Neuron (in vitro differentiated cells): Measurements from ENCODE around the gene FOXF1.

ENCODE experiments used
- H2AFZ ChIP-seq: one replicate; pipeline ENCODE4 v1.6.1; 2013; ENCODE audit warnings: low read depth, mild to moderate bottlenecking, inconsistent platforms, low read length, moderate library complexity
- H3K27me3 ChIP-seq: one replicate; pipeline ENCODE4 v1.6.1; 2013; ENCODE audit warnings: low read length; ENCODE audit not compliant: insufficient read depth
- H3K36me3 ChIP-seq: one replicate; pipeline ENCODE4 v1.6.1; 2013; ENCODE audit warnings: low read length; ENCODE audit not compliant: insufficient read depth
- H3K4me1 ChIP-seq: one replicate; pipeline ENCODE4 v1.6.1; 2013; ENCODE audit warnings: low read length; ENCODE audit not compliant: insufficient read depth
- H3K4me3 ChIP-seq: 2 replicates; pipeline ENCODE4 v1.5.1; 2013; ENCODE audit warnings: mild to moderate bottlenecking, low read length, moderate library complexity
- H3K9me3 ChIP-seq: one replicate; pipeline ENCODE4 v1.6.1; 2013; ENCODE audit warnings: low read length

The FOXF1 gene

GRCh38 chr16:86521236-86522197, 11.2 kb downstream of the FOXF1 start:
- Histone ChIP-seq H3K27me3 (peaks cover 56% of the 10 kb centered on the region), H3K4me3 (no peak overlapping the region), H3K9me3 (no peaks in the 10 kb centered on the region), H3K36me3 (no peaks in the 10 kb centered on the region), H3K4me1 (no peaks in the 10 kb centered on the region), H2AFZ (no peak overlapping the region)

GRCh38 chr16:86522634-86523033, 12.3 kb downstream of the FOXF1 start:
- H3K4me3 ChIP-seq = no peak overlapping the region
- H3K27me3 ChIP-seq = peaks cover 45% of the 10 kb centered on the region
- H3K4me1 ChIP-seq = no peaks in the 10 kb centered on the region
- no peaks in the 10 kb centered on the region for H3K9me3 ChIP-seq
- no peaks in the 10 kb centered on the region for H3K36me3 ChIP-seq
- H2AFZ ChIP-seq = no peak overlapping the region

GRCh38 chr16:86523166-86523740, 12.9 kb downstream of the FOXF1 start:
- no peaks in the 10 kb centered on the region for H3K4me1 ChIP-seq
- H3K4me3 ChIP-seq = no peak overlapping the region
- H3K27me3 ChIP-seq = peaks cover 40% of the 10 kb centered on the region
- no peaks in the 10 kb centered on the region for H3K36me3 ChIP-seq
- H3K9me3 ChIP-seq = no peaks in the 10 kb centered on the region
- no peak overlapping the region for H2AFZ ChIP-seq

GRCh38 chr16:86524029-86524428, 13.7 kb downstream of the FOXF1 start:
- H3K36me3 ChIP-seq = no peaks in the 10 kb centered on the region
- H3K9me3 ChIP-seq = no peaks in the 10 kb centered on the region
- H2AFZ ChIP-seq = no peak overlapping the region
- no peaks in the 10 kb centered on the region for H3K4me1 ChIP-seq
- H3K4me3 ChIP-seq = no peak overlapping the region
- peaks cover 33% of the 10 kb centered on the region for H3K27me3 ChIP-seq

GRCh38 chr16:86525696-86526095, 15.4 kb downstream of the FOXF1 start:
- Histone ChIP-seq H2AFZ (no peak overlapping the region), H3K9me3 (no peaks in the 10 kb centered on the region), H3K27me3 (peaks cover 23% of the 10 kb centered on the region), H3K4me3 (no peak overlapping the region), H3K36me3 (no peaks in the 10 kb centered on the region), H3K4me1 (no peaks in the 10 kb centered on the region)

- Histone ChIP-seq H3K9me3 (no peaks in the 10 kb centered on the region), H3K27me3 (peaks cover 10% of the 10 kb centered on the region), H3K4me3 (no peak overlapping the region), H3K36me3 (peaks cover 10% of the 10 kb centered on the region), H3K4me1 (no peaks in the 10 kb centered on the region), H2AFZ (no peak overlapping the region)
Observed at GRCh38 chr16:86527366-86527765, 17.0 kb downstream of the FOXF1 start.

GRCh38 chr16:86528061-86528929, 18.0 kb downstream of the FOXF1 start:
- no peaks in the 10 kb centered on the region for H3K9me3 ChIP-seq
- no peaks in the 10 kb centered on the region for H3K4me1 ChIP-seq
- no peak overlapping the region for H3K4me3 ChIP-seq
- H3K27me3 ChIP-seq = peaks cover 2% of the 10 kb centered on the region
- H3K36me3 ChIP-seq = peaks cover 11% of the 10 kb centered on the region
- H2AFZ ChIP-seq = no peak overlapping the region

- Histone ChIP-seq H3K9me3 (no peaks in the 10 kb centered on the region), H3K36me3 (peaks cover 11% of the 10 kb centered on the region), H2AFZ (no peak overlapping the region), H3K27me3 (no peaks in the 10 kb centered on the region), H3K4me3 (no peak overlapping the region), H3K4me1 (no peaks in the 10 kb centered on the region)
Observed at GRCh38 chr16:86529160-86529559, 18.8 kb downstream of the FOXF1 start.

GRCh38 chr16:86530251-86531190, 20.2 kb downstream of the FOXF1 start:
- H3K36me3 ChIP-seq = peaks cover 11% of the 10 kb centered on the region
- H3K9me3 ChIP-seq = no peaks in the 10 kb centered on the region
- no peak overlapping the region for H3K4me3 ChIP-seq
- H3K4me1 ChIP-seq = no peaks in the 10 kb centered on the region
- no peak overlapping the region for H2AFZ ChIP-seq
- no peaks in the 10 kb centered on the region for H3K27me3 ChIP-seq

GRCh38 chr16:86531191-86531545, 20.8 kb downstream of the FOXF1 start:
- H2AFZ ChIP-seq = no peak overlapping the region
- H3K9me3 ChIP-seq = no peaks in the 10 kb centered on the region
- H3K4me3 ChIP-seq = no peak overlapping the region
- H3K27me3 ChIP-seq = no peaks in the 10 kb centered on the region
- H3K4me1 ChIP-seq = no peaks in the 10 kb centered on the region
- H3K36me3 ChIP-seq = peaks cover 11% of the 10 kb centered on the region

- Histone ChIP-seq H3K4me1 (no peaks in the 10 kb centered on the region), H3K27me3 (no peaks in the 10 kb centered on the region), H3K4me3 (no peak overlapping the region), H3K9me3 (no peaks in the 10 kb centered on the region), H3K36me3 (peaks cover 15% of the 10 kb centered on the region), H2AFZ (no peak overlapping the region)
Observed at GRCh38 chr16:86531641-86532525, 21.6 kb downstream of the FOXF1 start.

- peaks cover 15% of the 10 kb centered on the region for H3K36me3 ChIP-seq
- H3K4me3 ChIP-seq = no peak overlapping the region
- H3K9me3 ChIP-seq = no peaks in the 10 kb centered on the region
- H3K27me3 ChIP-seq = no peaks in the 10 kb centered on the region
- H2AFZ ChIP-seq = no peak overlapping the region
- no peaks in the 10 kb centered on the region for H3K4me1 ChIP-seq
Observed at GRCh38 chr16:86532526-86532815, 22.1 kb downstream of the FOXF1 start.
